Measurements from ENCODE around the gene CRADD.

Gene CRADD

GRCh38 chr12:93819050-93819491 is 141.9 kb downstream of the CRADD start:
- DNase-seq: no peak

GRCh38 chr12:93823616-93824391 is 146.6 kb downstream of the CRADD start:
- DNase-seq: no peak

DNA sequence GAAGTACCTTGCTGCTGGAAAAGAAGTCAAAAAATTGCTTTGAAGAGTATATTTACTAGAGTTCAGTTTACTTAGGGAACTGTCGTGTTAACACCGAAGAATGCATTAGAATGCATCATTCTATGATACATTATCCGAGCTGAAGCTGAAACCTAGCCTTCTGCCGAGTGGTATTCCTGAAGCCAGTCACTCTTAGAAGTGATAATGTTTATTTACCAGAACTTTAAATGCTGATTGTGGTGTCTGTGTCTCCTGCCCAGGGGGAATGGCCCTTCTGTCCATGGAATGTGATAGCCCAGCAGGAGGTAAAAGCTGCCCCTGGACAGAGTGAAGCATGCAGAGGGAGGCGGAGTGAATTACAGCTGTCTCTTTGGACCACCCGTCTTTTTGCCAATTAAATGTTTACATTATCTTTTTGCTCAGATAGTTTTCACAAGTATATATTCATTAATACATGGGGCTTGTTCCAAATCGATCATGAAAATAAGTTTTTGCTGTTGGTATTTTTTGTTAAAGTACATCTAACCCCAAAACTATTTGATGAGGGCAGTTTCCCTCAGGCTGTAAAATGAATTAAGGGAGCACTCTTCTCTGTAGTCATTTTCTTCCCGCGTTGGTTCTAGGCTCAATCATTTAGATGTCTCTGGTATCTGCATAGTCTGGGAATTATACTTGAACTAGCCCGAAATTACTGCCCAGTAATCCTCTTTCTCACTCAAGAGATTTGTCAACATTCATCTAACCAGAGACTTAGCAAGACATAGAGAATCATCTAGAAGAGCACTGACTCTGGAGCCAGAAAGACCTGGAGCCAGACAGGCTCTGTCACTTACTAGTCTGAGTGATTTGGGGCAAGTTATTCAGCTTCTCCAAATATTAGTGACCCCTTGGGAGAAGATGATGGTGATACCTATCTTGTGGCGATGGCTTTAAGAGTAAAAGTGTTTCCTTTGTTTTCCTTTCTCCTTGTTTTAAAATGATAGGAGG is 147.6 kb downstream of the CRADD start:
- DNase-seq: no peak

- DNase-seq: no peak
Measured at GRCh38 chr12:93825501-93825888, 148.3 kb downstream of the CRADD start.

- DNase-seq: no peak
Measured at GRCh38 chr12:93825931-93826555, 148.9 kb downstream of the CRADD start.

DNA sequence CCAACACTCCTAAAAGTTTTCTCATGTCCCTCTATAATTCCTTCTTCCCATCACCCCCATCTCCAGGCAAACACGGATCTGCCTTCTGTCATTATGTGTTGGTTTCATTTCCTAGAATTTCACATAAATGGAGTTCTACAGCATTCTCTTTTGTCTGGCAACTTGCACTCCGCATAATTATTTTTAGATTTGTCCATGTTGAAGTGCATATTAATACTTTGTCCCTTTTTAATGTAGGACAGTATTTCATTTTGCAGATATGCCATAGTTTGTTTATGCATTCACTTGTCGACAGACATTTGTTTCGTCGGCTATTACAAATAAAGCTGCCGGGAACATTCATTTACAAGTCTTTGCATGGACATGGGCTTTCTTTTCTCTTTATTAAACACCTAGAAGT is 150.0 kb downstream of the CRADD start:
- DNase-seq: no peak

DNA sequence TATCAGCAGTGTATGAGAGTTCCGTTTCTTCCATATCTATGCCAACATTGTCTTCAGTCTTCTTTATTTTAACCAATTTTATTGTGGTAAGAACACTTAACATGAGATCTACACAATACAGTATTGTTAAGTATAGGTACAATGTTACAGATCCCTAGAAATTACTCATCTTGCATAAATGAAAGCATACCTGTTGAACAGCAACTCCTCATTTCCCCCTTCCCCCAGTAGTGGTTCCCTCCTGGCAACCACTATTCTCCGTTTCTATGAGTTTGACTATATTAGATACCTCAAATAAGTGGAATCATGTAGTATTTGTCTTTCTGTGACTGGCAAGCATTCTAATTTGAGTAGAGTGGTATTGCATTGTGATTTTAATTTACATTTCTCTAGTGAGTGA is 150.5 kb downstream of the CRADD start:
- DNase-seq: no peak

DNA sequence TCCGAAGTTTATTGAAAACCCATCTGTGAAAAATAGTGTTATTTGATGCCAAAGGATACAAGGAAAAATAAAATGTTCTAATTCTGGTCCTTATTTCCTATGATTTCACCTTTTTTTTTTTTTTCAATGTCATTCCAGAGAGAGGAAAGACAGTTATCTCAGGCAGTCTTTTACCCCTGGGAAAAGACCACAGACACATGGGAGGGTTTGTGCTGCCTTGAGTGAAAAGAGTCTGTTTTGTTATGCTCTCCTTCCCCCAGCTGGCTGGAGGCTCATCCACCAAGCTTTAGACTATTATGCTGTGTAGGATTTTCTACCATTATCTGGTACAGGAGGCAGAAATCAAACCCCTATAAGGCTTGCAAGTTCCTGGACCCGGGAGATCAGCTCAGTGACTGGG is 151.8 kb downstream of the CRADD start:
- DNase-seq: no peak

DNA sequence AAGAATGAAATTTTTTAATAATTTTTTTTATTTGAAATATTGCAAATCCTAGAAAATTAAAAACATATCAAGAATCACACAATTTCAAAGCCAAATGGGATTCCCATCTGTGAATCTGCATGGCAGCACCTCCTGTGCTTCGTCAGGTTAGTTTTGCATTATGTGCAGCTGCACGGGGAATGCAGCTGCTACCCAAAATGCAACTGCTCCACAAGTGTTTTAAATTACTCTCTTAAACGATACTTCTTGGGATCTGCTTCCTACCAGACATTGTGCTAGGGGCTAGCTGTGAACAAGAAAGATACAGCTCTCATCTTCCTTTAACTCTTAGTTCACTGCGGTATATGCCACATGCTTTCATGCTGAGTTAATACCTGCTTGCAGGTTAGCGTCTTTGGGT is 154.2 kb downstream of the CRADD start:
- no peak for DNase-seq

DNA sequence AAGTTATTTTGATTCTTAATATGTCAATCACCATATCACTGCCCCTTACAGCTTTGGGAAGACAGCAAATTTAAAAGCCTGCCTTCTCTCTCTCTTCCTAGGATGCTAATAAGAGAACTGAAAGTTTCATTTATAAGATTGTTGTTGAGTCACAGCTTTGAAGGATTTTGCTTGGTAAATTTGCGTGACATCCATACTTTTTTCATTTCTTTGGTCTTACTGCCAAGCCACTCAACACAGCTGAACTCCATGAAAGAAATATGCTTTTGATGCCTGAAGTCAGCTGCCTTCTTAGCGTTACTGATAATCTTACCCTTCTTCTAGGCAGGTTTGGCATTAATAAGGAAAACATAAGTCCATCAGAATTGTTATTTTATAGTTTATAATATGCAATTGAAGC is 155.0 kb downstream of the CRADD start:
- no peak for DNase-seq

DNA sequence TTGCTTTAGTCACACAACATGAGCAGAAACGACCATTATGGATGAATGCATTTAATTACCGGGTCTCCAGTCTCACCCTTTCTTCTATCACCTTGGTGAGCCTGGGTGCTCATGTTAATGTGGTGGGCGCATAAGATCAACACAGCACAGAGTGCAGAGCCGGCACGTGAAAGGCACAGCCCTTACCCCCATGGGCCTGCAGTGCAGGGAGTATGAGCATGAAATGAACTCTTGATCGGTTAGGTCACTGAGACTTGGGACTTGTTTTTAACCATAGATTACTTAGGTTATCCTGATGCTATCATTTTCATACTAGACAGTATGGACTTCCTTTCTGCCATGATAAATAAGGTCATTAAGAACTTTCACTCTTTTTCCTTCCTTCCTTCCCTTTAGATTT is 156.8 kb downstream of the CRADD start:
- no peak for DNase-seq

GRCh38 chr12:93836620-93837260 is 159.6 kb downstream of the CRADD start:
- no peak for DNase-seq

GRCh38 chr12:93838193-93838592 is 161.0 kb downstream of the CRADD start:
- no peak for DNase-seq

DNA sequence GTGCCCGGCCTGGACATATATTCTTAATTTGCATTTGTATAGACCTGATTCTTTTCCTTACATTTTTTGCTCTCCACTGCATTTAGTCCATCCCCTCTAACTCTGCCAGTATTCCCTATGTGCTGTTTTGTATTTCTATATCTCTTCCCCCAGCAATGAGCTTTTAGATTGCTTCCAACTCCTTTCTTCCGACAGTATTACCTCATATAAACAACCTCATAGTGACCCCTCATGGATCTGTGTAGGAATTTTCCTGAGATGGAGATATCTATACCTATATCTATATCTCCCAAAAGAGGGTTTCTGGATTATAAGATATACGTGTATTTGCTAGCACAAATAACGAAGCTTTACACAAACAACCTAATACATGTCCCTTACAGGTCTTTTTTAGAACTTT is 161.9 kb downstream of the CRADD start:
- DNase-seq: no peak

DNA sequence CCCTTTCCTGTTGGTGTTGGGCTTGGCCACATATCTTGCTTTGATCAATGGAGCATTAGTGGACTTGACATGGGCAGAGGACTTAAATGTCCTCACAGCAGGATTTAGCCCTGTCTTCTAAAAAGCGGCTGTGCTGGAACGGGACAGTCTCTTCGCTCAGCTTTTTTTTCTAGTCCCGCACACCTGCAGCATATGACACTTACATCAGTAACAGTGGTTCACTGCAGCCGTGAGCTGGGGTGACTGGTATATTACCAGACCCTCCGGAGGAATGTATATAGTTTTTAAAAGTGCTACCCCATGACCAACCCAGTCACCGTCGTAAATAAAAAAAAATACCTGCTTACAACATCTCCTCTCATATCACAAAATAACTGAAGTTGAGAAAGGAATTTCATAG is 164.5 kb downstream of the CRADD start:
- DNase-seq: no peak

DNA sequence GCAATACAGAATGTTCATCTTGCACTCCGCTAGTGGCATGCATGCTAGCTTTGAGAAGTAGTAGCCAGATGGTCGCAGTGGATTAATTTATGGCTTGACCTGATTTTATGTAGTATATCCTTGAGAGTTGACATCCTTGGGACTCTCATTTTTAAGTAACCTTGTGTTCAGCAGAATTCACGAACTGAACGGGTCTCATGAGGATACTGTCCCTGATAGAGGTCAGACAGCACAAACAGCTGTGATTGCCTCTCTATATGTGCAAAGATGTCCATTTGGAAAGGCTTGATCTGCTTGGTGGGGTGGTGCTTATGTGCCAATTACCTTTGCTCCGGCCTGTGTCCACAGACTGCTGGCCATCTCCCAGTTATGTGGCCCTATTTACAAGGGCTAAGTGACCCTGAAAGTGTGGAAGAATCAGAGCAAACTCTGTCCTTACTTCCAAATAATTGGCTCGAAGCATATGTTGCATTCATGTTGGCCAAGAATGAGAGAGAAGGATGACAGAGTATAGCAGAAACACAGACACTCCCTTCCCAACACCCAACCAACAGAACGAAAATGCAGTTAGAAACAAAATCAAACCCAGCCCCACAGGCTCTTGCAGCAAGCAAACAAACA is 167.1 kb downstream of the CRADD start:
- no peak for DNase-seq

DNA sequence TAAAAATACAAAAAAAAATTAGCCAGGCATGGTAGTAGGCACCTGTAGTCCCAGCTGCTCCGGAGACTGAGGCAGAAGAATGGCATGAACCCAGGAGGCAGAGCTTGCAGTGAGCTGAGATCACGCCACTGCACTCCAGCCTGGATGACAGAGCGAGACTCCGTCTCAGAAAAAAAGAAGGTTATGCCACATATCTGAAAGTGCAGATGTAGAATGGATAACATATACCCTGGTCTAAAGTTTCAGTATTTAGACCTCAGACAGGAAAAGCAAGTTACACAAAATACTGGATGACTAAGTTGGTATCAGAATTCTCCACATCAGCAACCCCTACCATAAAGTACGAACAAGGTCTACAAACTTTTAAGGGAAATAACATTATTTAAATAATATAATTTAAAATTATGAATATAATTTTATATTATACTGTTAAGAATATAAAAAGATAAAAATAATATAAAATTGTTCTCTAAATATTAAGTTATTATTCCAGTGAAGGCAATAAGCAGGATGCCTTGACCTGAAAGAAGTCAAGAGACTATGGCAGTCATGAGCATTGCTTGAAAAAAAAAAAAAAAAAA is 169.9 kb downstream of the CRADD start:
- DNase-seq: no peak

DNA sequence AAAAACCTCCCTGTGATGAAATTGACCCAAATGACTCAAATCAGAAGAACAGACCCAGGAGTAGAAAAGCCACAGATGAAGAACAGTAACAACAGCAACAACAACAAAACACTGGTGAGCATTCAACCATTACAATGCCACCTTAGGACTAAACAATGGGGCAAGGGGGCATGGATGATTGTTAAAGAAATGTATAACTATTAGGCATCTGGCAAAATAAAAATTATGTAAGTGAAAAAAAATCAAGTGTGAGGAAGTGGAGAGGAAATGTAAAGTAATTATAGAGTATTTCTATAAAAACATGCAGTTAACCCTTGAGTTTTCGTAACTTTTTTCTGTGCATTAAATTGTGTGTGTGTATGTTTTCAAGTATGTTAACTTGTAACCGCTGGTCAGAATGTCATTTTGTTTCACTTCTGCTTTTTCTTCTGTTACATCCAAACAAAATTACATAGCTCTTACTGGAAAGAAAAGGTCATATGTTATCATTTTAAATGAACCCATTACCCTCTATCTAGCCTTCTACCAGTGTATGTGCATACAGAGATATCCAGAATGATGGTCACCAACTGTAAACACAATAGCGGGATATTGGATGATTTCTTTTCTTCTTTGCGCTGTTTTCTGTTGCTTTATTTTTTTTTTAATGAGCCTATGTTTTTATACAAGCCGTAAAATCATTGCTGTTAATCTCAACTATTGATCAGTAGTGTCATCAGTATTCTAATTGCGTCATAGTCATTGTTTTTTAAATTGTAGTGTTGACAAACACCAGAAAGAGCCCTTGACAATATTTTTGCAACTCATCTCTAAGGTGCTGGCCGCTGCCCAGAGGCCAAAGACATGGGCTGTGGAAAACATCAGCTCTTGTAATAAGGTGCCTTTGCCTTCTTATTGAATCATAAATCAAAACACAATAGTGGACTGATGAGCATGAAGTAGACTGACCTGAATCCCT is 170.6 kb downstream of the CRADD start:
- no peak for DNase-seq

- DNase-seq: no peak
Measured at GRCh38 chr12:93848523-93849101, 171.4 kb downstream of the CRADD start.

GRCh38 chr12:93849946-93850345 is 172.8 kb downstream of the CRADD start:
- DNase-seq: no peak

All from central memory CD4-positive, alpha-beta T cell (primary cell).